ENCODE data around the gene TEX261.

TEX261 gene

DNA sequence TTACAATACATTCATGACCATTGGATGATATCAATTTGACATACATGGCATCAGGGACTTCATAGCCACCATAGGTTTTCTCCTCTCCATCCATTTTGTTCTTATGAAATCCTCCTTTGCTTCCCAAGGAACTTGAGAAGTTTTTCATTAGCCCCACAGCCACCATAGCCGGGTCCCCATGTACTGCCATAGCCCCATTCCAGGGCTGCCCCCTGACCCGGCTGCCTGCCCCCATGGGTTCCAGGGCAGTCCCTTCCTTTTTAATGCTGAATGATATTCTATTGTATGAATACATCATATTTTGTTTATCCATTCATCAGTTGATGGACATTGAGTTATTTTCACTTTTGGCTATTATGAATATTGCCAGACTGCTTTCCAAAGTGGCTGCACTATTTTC is 38.5 kb downstream of the TEX261 start:
- no peak for DNase-seq

DNA sequence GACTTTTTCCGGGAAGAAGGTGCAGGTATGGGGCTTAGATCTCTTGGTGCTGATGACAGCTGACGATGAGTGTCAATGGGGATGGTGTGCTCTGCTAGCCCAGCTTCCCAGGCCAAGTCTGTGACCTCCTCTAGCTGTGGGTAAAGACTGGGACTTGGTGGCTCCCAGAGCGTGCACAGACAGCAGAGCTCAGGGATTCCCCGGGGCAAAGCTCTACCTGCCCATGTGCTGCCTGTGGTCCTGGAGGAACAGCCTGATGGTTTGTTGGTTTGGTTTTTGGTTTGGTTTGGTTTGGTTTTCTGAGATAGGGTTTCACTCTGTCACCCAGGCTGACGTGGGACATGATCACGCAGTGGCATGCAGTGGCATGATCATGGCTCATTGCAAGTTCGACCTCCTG is 39.8 kb downstream of the TEX261 start:
- no peak for DNase-seq

DNA sequence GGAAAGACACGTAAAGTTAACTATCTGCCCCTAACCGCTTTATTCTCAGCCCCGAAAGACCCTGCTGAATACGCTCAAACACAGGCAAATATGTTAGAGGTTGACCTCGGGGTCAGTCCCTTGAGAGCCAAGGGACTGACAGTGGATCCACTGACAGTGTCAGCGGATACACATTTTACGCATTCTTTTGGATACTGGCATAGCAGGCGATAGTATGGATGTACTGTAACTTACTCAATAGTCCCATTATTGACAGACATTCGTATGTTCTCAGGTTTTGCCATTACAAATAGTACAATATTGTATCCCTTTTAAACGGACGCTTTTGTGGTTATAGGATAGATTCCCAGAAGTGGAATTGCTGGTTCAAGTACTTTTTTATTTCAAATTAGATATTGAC is 45.6 kb downstream of the TEX261 start:
- no peak for DNase-seq

DNA sequence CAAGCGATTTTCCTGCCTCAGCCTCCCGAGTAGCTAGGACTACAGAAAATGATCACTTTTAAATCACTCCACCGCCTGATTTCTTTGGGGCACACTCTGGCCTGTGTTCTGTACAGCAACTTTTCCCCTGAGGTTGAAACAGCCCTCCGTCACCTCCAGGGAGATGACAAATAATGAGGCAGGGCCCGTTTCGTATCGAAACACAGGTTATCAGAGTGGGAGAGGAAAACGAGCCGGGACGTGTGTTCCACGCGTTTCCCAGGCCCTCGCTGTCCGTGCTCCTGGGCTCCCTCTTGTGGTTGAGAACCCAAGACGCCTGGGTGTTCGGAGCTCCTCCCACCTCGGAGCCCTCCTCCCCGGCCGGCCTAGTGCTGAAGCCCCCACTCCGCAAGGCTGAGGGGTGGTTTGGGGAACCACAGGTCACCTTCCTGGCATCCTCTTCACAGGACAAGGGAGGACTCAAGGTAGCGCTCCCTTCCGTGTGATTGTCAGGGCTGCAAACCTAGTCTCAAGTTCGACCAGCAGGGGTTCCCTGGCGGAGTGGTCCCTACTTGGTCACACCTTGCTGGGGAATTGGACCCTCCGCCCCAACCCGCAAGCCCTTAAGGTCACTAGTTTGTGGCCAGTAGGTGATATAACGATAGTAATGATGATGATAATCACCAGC is 46.2 kb downstream of the TEX261 start:
- DNase-seq = peak; percentile 86

DNA sequence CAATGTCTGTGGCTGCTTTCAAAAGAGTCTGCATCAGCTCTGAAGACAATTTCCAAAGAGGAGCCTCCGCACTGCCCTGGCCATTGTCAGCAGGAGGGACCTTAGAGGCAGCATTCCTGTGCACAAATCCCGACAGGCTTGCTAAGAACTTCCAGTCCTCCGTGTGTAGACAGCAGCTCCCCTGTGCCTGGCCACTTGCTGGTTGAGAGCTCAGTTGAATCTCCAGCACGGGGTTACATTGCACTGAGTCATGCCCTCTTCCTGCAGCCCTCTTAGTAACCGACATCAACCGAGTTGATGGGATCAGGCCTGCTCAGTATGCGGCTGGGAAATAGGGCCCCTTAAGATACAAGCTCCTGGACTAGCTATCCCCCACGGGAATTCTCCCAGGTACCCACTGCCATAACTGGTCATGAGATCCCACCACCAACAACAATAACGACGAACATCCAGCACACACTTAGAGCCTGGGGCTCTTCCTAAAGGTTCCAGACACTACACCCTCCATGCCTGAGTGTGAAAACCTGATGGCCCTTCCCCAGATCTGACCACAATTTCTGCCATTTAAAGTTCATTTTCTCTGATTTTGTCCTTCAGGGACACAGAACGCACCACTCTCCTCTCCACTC is 47.0 kb downstream of the TEX261 start:
- no peak for DNase-seq

DNA sequence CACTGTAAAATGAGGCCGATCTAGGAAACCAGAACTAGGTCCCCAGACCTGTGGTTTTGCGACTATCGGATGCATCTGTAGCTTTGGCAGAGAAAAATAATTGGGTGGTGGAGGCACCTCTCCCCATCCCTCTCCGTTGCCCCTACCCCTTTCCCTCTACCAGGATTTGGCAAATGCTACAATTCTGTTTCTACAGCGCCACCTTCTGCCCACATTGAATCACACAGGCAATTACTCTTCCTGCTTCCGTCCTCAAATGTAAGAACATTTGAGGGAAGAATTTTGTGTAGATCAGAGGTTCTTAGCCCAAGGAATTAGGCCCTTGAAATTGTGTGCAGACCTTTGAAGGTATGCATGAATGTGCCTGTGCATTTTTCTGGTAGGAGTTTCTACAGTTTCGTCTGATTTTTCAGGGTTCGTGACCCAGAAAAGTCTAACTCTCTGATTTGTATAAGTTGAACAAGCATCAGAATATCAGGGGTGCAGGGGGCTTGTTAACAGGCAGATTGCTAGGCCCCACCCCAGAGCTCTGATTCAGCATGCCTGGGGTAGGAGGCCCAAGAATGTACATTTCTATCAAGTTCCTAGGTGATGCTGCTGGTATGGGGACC is 47.7 kb downstream of the TEX261 start:
- peak; percentile 79 for DNase-seq

DNA sequence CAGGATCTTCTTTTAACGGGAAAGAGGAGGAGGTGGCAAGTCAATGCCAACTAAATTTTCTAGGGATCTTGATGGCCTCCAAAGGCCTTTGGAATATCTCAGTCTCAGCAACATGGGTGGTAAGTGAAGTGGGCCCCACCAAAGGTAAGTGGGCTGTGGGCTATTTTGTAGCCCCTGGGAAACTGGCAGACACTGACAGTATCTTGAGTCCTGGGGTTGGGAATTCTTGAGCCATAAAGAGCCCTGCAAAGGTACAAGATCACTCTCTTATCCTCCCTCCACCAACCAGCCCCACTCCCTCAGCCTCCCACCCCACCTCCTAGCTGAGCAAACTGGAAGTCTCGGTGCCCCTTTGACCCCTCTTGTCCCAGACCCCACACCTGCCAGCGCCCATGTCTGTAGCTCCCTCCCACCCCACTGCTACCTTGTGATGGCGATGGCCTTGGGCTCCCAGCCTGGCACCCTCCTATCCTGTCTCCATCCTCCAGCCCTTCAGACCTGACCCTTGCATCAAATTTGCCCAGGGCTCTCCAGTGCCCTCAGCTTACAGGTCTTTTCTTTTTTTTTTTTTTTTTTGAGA is 50.5 kb downstream of the TEX261 start:
- DNase-seq = no peak

DNA sequence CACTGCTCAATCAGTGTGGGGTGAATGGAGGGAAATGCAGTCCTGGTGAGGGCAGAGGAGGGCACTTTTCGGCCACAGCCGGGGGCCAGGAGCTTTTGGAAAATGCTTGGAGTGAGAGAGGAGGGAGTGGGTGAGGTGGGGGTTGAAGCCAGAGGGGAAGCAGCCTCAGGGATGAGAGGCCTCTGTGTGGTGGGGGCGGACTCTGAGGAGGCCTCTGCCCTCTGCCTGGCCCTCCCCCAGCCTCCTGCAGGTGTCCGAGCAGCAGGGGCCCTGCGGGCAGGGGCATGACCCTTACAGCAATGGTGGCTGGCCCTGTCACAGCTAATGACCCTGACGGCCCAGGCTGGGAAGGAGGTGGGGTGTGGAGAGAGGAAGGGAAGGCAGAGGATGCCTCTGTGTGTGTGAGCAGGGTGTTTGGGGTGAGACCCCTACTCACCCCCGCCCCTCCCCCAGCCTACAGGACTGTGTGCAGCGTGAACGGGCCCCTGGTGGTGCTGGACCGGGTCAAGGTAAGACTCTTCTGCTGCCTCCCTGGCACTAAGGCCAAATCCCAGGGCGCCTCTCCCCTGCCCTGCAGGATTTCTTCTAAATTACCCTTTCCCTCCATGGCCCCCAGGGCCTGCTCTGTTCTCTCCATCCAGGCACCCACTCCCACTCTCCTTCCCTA is 51.3 kb downstream of the TEX261 start:
- no peak for DNase-seq

DNA sequence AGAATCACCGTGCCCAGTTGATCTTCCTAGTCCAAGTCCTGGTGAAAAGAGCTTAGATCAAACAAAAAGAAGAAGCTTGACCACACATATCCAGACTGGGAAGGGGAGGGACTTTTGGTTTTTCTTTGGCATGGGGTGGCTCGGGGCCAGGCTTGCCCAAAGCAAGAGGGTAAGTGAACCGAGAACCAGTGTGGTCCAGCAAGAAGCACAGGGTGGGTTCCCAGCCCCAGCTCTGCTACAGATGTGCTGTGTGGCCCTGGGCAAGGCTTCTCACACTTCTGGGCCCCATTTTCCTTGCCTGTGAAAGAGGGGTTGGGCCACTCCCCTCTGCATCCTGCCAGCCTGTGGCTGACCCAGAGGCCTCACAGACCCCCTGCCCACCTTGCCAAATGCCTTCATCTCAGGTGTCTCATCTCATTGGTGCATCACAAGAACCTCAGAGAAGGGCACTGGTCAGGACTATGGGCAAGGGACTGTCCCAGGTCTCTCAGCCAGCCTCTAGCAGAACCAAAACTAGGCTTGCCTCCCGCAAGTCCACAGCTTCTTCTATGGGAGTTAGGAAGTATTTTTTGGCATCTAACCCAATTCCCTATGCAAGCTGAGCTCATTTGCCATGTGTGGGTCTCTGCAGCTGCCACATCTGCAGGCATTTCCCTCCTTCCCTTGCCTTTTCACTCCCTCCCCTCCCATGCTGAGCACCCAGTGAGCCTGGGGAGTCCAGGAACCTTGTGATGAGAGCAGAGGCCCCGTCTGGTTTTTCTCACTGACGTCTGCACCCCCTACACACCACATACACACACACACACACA is 52.1 kb downstream of the TEX261 start:
- DNase-seq = no peak

DNA sequence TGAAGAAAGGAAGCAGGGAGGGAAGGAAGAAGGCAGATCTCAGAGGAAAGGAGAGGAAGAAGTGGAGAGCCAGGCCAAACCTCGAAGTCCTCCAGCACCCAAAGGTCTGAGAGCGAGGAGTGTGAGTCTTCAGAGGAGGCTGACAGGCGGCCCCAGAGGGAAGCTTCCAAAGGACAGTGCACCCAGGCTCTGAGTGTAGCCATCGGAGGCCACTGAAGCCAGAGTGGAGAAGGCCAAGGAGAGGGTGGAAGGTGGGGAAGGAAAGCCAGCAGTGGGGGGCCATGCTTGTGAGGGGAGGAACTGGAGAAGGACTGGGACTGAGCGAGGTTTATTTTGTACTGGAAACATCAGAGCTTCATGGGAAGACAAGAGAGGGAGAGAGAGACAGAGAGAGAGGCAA is 53.0 kb downstream of the TEX261 start:
- no peak for DNase-seq

DNA sequence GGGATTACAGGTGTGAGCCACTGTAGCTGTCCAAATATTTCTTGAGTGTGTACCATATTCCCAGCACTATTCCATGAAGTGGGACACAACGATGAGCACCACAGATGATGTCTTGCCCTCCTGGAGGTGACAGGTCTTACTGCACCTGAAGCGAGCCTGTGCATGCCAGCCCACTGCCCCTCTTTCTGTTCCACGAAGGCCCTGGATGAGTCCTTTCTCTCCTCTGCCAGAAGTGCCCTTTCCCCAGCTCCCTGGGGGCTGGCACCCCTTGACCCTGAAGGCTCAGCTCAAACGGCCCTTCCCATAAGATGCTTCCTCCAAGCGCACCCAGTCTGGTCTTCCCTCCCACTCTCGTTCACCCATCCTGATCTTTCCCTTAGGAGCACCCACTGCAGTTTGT is 53.5 kb downstream of the TEX261 start:
- DNase-seq = no peak

DNA sequence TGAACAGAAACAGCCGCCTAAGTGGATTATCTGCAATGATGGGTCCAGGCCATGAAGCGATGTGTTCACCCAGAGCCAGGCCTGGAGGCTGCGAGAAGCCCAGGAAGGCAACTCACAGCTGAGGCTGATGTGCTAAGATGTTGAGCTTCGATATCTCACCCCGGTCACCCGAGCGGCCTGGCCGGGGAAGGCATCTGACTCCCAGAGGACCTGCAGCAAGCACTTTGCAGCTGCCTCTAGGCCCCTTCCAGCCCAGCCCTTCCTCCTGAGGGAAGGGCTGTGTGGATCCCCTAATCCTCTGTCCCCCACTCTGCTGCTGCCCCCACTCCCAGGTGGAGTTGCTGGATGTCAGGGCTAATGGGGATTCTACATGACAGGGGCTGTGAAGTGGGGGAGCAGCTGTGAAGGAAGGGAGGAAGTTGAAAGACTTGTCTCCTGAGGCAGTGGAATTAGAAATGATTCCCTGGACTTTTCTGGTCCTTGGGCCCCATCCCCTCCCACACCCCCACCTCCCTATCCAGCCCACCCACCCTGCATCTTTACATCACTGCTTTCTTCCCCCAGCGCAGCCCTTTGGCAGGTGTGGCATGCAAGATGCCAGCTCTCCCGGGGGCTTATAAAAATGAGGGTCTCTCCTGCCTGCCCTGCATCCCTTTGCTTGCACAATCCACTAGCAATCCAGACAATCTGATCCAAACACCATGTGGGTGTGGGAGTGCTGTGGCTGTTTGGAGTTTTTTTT is 54.7 kb downstream of the TEX261 start:
- DNase-seq = no peak

DNA sequence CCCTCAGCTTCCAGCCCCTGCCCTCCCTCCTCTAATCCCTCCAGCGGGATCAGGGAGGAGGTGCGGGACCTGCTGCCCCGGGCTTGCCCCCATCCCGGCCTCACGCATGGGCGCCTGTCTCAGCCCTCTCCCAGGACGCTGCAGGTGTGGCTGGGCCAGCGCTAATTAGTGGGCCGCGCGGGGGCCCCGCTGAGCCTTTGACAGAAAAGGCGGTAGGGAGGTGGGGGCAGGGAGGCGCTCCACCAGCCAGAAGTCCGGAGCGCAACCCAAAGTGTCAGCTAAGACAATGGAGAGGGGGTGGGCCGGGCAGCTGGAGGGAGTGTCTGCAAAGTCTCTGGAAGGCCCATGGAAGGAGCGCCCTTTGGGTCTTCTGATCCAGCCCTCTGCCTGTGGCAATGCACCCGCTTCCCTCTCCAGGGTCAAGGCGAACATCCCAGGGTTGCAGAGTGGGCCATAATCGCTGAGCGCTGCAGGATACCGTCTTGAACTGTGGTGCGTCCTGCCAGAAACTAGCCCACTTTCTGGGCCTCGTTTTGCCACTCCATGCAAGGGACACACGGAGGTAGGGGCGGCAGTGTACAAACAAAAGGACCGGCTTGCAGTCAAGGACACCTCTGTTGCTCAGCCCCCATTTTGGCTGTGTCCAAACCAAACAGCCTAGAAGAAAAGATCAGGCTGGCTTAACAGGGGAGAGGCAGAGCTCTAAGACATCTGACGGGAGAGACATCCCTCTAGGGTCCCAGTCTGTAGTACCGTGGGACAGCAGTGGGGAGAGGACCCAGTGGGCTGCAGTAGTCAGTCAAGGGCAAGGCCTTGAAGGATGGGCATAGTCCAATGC is 55.5 kb downstream of the TEX261 start:
- no peak for DNase-seq

DNA sequence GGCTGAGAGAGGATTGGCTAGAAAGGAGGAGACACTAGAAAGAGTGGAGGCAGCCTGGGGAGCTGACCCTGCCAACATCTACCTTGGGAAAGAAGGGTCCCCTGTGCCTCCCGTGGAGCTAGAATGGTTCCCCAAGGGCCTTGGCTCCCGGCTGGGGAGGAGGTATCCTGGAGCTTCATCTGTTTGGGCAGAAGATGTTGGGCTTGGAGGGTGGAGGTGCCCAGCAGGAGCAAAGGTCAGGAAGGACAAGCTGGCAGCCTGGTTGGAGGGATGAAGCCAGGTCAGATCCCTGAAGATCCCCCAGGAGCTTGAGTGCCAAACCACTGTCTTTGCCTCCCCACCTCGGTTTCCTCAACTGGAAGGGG is 56.1 kb downstream of the TEX261 start:
- DNase-seq = no peak

DNA sequence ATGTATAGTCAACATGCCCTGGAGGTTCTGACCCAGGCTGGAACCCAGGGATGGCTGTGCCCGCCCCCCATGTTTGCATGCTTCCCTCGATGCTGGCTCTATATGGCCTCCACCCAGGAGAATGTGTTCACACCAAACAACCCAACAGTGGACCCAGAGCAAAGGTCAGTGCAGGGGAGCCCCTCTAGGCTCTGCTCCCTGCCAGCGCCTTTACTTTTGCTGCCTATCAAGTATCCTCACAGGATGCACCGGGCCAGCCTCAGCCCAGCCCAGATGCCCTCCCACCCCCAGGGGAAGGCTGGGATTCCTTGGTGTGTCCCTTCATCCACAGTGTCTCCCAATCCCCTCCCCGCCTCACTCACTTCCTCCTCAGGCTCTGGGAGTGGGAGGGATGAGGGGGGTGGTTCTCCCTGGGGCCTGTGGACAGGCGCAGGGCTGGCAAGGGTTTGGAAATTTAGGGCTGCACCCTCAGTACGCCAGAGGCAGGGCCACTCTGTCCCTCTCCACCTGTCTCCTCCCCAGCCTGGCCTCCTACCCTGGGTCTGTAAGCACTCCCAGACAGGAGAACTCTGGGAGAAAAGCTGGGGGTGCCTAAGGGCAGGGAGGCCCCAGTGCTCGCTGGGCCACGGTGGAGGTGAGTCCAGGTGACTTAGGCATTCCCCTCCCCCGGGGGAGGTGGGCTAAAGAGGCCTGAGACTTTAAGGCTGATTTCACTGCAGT is 56.6 kb downstream of the TEX261 start:
- no peak for DNase-seq

DNA sequence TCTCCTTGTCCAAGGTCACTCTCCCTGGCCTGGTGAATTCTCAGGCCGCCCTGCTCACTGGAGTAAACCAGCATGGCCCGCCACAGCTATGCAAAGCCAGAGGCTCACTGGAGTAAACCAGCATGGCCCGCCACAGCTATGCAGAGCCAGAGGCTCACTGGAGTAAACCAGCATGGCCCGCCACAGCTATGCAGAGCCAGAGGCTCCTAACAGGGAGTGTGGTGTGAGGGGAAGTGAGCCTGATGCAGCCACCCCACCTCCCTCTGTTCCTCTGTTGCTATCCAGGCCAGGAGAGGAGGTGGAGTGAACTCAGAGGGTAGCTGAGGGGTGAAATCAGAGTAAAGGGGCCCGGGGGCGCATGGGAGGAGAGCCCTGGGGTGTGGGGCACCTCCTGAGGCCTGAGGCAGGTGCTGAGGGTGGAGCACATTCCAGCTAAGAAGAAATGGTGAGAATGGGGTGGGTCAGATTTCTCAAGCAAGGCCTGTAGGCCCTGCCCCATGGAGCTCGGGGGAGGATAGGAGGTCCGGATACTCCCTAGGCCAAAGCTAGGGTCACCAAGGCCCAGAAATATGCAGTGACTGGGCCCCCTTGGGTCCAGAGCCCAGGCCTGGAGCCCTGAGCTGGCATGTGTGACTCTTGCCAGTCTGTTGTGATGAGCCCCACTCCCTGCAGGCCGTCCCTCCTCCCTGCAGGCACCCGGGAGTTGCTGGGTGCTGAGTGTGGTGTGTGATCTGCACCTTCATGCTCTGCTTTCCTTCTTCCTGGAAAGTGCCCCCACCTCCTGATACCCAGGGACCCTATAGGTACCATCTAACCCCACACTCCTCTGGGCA is 57.5 kb downstream of the TEX261 start:
- DNase-seq = no peak

DNA sequence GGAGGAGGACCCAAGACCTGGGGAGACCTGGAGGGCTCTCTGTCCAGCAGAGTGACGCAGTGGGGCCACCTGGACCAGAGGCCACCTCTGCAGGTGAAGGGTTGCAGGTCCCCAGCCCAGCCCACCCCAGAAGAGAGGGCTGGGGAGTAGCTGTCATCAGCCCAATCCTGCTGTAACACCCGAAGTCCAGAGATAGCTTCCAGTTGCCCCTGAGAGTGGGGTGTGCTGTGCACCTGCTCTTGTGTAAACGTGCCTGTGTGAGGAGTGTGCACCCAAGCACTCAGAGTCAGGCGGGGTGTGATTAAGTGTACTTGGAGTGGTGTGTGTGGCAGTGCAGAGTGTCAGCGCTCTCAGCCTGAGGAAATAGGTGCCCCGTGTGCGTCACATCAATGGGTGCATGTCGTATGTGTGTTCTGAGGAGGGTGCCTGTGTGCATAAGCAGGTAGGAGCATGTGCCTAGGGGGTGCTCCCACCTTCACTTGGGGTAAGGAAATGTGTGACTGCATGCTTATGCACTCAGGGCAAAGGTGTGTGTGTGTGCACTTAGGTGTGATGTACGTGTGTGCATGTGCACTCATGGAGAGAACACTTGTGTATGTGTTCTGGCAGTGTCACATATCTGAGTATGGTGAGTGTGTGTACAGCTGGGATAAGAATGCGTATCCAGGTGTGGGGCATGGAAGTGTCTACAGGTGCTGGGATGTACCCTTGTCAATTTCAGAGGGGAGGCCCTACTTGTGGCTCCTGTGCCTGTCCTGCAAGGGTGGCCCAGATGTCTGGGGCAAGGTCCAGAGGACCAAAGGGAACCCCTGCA is 58.3 kb downstream of the TEX261 start:
- DNase-seq = no peak
